Peyer's patch (tissue), 4 donors: Measurements from ENCODE around the gene KDELR1.

Experiments
- POLR2A ChIP-seq, 2 donors: fragments of 450-650 bp; IDR thresholded peaks; one replicate each; pipeline ENCODE4 v1.5.1; 2017; ENCODE audit warnings: antibody characterized with exemption in 2 of 2, mild to moderate bottlenecking in 2 of 2, moderate library complexity in 2 of 2
- TF ChIP-seq, protein P1 (sequence below), 6 experiments: fragments of 450-650 bp in 4 of 6; fragments of 200-600 bp in 2 of 6; sonication (generic) in 1 of 6; IDR thresholded peaks; one replicate each; pipeline ENCODE4 v1.5.1; 2017 to 2019; ENCODE audit warnings: antibody characterized with exemption in 6 of 6, mild to moderate bottlenecking in 3 of 6, moderate library complexity in 1 of 6

GRCh38 chr19:48401287-48401686, 9.9 kb upstream of the KDELR1 start:
- TF ChIP-seq, protein P1, sequence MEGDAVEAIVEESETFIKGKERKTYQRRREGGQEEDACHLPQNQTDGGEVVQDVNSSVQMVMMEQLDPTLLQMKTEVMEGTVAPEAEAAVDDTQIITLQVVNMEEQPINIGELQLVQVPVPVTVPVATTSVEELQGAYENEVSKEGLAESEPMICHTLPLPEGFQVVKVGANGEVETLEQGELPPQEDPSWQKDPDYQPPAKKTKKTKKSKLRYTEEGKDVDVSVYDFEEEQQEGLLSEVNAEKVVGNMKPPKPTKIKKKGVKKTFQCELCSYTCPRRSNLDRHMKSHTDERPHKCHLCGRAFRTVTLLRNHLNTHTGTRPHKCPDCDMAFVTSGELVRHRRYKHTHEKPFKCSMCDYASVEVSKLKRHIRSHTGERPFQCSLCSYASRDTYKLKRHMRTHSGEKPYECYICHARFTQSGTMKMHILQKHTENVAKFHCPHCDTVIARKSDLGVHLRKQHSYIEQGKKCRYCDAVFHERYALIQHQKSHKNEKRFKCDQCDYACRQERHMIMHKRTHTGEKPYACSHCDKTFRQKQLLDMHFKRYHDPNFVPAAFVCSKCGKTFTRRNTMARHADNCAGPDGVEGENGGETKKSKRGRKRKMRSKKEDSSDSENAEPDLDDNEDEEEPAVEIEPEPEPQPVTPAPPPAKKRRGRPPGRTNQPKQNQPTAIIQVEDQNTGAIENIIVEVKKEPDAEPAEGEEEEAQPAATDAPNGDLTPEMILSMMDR (IDR thresholded peaks at IDR 0.05) = no peak
- no peak for TF ChIP-seq POLR2A (IDR thresholded peaks at IDR 0.05)
